ENCODE results near the gene ANKRD17.

Gene ANKRD17

DNA sequence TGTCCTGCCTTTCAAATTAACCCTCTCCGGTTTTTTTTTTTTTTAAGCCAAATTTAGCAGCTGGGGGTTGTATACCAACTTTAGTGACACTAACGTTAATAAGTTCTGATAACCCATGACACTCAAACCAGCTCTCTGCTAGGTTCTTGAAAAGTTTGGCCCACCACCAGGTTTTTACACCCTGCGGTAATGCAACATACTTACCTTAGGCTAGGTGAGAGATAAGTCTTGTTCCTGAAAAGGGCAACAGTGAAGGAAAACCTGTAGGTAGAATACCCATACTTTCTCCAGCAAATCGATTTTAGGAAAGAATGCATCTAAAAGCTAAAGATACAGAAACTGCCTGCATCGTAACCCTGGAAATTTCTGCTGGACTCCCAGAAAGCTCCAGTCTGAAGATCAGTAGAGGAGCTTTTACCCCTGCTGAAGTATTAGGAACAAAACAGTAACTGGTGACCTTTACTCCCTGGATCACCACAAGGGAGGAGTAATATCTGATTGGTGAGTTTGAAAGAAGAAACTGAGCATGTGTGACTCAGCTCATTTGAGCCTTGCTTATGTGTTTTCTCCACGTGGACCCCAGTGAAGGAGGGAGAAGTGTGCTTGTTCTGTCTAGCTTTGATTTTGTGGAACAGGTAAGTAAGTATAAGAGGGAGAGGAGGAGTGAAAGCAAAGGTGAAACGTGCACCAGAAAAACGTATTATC, 154.6 kb downstream of the ANKRD17 start:
- DNase-seq (ENCODE audit: low spot score) = no peak

- DNase-seq (ENCODE audit: low spot score) = no peak
These were observed 159.5 kb downstream of the ANKRD17 start for GRCh38 chr4:73099143-73099542.

DNA sequence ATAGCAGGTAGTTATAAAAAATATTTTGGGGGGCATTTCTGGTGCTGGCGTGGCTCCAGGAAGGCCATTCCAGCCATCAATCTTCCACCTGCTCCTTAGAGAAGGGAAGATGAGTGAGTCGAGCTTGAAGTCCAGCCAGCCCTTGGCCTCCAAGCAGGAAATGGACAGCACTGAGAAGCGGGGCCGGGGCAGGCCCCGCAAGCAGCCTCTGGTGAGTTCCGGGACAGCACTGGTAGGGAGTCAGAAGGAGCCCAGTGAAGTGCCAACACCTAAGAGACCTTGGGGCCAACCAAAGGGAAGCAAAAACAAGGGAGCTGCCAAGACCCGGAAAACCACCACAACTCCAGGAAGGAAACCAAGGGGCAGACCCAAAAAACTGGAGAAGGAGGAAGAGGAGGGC, 159.9 kb downstream of the ANKRD17 start:
- no peak for DNase-seq (ENCODE audit: low spot score)

- DNase-seq (ENCODE audit: low spot score) = no peak
These were observed 160.6 kb downstream of the ANKRD17 start for GRCh38 chr4:73098016-73098415.

DNA sequence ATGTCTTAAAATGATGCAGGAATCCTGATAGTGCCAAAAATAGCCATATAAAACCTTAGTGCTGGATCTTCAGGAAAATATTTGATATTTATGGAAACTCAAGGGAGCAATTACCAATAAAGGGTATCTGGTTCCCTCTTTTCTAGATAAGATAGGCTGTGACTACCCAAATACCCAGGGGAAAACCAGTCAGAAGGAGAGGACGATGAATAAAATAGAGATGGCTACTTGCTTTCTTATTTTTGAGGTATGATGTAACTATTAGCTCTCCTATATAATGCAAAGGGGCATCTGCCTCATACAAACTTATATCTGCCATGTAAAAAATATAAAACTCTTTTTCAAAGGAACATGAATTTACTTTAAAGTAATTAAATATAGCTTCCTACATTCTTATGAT, 165.7 kb downstream of the ANKRD17 start:
- no peak for DNase-seq (ENCODE audit: low spot score)

DNA sequence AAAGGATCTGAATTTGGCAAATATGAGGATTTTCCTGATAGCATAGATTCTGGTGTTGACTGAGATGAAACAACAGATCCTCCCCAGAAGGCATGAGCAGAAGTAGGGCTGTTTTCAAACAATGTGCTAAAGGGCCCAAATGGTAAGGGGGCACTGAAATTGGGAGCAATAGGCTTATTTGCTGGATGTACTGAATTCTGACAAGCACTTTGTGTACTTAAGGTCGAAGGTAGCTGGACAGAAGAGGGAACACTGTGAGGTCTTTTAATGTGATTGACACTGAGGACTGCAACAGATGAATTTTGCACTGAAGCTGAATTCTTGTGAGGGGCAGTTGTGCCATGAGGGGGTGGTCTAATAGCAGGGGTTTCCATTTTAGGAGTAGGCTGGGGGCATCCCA, 167.9 kb downstream of the ANKRD17 start:
- no peak for DNase-seq (ENCODE audit: low spot score)

- DNase-seq (ENCODE audit: low spot score) = no peak
These were observed 170.7 kb downstream of the ANKRD17 start for GRCh38 chr4:73087871-73088270.

- peak; percentile 8 for DNase-seq (ENCODE audit: low spot score)
These were observed 172.3 kb downstream of the ANKRD17 start for GRCh38 chr4:73086095-73086868.

- DNase-seq (ENCODE audit: low spot score) = no peak
These were observed 177.8 kb downstream of the ANKRD17 start for GRCh38 chr4:73080789-73081188.

DNA sequence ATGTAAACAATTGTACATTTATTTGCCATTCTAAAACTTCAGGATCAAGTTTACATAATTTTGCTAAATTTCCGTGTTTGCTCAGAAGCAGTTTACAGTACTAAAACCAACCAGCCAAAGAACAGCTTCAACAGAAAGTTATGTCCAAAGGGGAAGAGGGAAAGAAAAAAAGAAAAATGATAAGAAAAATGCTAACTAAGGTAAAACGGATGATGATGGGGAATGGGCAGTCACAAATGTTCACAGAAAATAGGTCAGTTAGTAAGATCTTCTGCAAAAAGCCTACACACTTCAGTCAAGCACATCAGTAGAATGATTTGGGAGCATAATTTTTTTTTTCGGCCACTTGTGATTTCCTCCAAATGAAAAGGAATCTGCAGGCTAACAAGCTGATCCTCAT, 182.8 kb downstream of the ANKRD17 start:
- DNase-seq (ENCODE audit: low spot score) = no peak

DNA sequence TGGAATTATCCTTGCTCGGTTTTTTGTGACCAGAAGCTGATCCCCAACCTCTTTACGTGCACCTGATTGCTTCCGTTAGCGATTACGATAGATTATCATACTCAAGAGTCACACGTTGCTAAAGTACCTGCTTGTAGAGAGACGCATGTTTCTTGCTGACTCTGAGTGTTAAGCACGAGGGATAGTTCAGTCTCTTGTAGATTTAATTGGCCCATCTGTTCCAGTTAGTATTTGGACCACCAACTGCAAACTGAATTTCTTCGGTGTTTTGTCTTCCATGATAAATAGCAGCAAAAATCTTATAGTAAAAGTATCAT, 188.6 kb downstream of the ANKRD17 start:
- no peak for DNase-seq (ENCODE audit: low spot score)

DNA sequence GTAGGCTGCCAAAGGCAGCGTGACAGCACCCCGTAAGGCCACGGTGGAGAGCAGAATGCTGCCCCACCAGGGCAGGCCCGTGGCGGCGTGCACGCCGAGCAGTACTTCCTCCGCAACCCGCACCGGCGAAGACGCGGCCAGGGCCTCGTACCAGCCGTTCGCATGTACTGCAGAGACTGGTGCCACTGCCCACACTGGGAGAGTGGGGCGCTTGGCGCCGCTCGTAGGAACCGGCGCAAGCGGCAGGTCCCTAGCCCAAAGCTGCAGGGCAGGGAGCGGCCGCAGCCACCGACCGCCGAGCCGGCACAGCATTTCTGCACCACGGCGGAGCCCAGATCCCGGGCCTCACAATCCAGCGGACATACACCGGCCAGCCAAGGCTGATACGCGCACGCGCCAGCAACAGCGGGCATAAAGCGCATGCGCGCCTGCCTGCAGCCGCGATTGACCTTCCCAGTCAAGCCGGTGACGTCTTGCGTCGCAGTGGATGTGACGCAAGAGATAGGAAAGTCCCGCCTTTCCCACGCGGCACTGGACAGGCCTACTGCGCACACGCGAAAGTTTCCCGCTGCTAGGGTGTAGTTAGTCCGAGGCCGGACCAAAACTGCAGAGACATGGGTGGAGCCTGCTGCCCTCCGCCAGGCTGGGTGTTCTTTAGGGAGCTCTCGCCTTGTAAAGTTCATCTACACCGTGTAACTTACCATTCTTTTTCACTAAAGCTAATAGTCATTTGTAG, 189.1 kb downstream of the ANKRD17 start, which contains the start of gene COX18:
COX18 (minus strand) TSS at position 379 of the 736 bp plus-strand sequence; CDS start at position 312, 67 bp downstream.
- peak; percentile 96 for DNase-seq (ENCODE audit: low spot score)

- peak; percentile 32 for DNase-seq (ENCODE audit: low spot score)
These were observed 189.9 kb downstream of the ANKRD17 start for GRCh38 chr4:73068491-73069337.

DNA sequence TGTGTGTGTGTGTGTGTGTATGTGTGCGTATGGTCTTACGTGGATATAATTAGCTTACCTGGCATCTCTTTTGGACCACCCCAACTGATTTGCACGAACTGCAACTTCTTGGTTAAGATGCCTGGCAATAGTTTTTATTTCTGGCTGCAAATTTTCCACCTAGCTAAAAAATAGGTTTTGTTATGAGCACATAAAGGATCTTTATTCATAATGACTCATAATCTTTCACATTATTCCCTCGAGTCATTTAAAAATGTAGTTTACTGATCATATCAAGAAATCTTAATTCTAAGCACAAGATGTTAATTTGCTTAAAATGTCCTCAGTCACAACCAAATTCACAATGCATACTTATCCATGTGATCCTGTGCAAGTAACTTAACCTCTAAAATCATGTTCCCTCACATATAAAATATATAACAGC, 190.6 kb downstream of the ANKRD17 start:
- DNase-seq (ENCODE audit: low spot score) = peak; percentile 24

DNA sequence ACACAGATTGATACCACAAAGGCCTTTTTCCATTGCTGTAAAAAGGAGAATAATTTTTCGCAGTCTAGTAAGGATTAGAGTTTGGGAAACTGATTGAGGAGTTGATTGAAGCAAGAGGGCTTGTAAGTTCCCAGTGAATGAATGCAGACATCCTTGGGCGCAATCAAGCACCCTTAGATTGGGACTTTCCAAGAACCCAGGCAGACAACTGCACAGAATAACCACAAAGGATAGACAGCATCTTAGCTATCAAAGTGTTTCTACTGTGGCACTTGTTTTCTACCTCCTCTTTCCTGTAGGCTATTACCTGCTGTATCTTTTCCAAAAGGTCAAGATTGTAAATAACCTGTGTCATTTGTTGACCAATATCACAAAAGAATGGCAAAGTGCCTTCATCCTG, 191.7 kb downstream of the ANKRD17 start:
- peak; percentile 53 for DNase-seq (ENCODE audit: low spot score)

DNA sequence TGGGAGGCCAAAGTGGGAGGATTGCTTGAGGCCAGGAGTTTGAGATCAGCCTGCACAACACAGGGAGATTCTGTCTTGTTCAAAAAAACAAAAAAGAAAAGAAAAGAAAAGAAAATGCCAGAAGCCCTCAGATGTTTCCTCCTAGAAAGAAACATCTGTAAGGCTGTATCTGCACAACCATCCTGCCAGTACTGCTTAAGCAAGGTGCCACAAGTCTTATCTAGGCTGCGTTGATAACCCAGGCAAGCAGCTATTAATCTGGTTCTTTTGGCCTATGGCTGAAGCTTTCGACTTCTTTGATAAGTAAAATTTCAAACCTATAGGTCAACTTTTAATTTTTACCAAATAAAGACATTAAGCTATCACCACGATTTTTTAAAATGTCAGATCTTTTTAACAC, 192.2 kb downstream of the ANKRD17 start:
- DNase-seq (ENCODE audit: low spot score) = no peak

- DNase-seq (ENCODE audit: low spot score) = no peak
These were observed 194.1 kb downstream of the ANKRD17 start for GRCh38 chr4:73064536-73064935.

DNA sequence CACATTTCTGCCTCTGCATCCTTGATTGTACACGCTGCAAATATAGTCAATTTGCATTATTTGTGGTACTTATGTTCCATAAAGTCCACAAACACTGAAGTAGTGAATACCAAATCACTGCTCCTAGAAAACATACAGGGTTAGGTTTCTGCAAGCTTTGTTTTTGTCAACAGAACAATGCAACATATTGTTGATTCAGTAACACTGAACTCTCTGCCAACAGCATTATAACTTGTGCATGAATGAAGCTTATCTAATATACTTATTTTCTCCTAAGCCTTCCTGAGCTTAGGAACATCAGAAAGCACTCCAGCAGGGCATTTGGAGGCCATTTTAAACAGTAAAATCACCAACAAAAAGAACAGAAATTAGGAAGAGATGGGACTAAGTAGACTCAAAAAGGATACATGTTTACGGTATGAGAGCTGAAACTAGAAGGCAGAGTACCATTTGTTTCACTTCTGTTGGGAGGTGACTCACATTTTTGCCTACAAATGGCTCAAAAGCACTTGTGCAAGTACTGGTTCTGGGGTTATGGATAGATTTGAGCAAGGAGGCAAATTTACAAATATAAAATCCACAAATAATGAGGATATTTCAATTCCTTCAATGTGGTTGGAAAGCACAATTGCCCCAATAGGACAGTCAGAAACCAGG, 203.2 kb downstream of the ANKRD17 start:
- no peak for DNase-seq (ENCODE audit: low spot score)

DNA sequence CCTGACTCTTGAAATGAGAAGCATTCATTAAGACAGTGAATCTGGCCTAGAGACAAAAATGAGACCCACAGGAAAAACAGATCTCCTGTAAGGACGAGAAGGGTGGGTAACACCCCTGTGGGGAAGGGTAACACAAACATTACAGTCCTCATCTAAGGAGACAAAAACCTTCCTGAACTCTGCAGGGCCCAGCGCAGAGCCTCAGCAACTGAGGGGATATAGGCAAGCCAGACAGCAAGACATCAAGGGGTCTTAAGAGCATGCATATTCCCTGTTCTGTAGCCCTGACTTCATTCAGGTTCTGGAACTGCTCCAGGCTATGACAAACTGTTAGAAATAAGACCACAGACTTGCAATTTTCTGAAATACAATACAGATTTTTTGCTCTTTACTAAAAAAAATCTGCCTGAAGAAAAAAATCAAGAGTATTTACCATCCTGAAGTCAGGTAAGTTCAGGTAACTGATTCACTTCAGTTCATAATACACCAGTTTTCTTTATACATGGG, 204.6 kb downstream of the ANKRD17 start:
- no peak for DNase-seq (ENCODE audit: low spot score)

GRCh38 chr4:73053076-73053475, 205.5 kb downstream of the ANKRD17 start:
- DNase-seq (ENCODE audit: low spot score) = no peak

GRCh38 chr4:73051625-73052024, 207.0 kb downstream of the ANKRD17 start:
- DNase-seq (ENCODE audit: low spot score) = no peak
